IMR-90 (cell line): Measurements from ENCODE around the gene MS4A4E.

Experiments used
- CEBPB ChIP-seq: IDR thresholded peaks from 2 replicates; pipeline ENCODE4 v1.6.1; 2012; ENCODE audit warnings: low read depth, low read length, improper control_type of control experiment
- CHD1 ChIP-seq: IDR thresholded peaks from 2 replicates; pipeline ENCODE4 v1.6.1; 2012; ENCODE audit warnings: low read depth, low read length, improper control_type of control experiment
- CTCF ChIP-seq: conservative IDR thresholded peaks from 2 replicates; pipeline ENCODE4 v1.5.1; 2012; ENCODE audit warnings: mild to moderate bottlenecking, low read depth, low read length, improper control_type of control experiment
- POLR2A ChIP-seq: IDR thresholded peaks from 2 replicates; pipeline ENCODE4 v1.6.1; 2012; ENCODE audit warnings: mild to moderate bottlenecking, low read depth, low read length
- RAD21 ChIP-seq: IDR thresholded peaks from 2 replicates; pipeline ENCODE4 v1.6.1; 2012; ENCODE audit warnings: low read length, improper control_type of control experiment

GRCh38 chr11:60240662-60241061 is 2.3 kb downstream of the MS4A4E start:
- TF ChIP-seq CTCF (no peak), POLR2A (no peak), RAD21 (no peak), CEBPB (no peak), CHD1 (no peak)
